Astrocyte (in vitro differentiated cells and primary cell): ENCODE measurements around the gene TTC24. TPM values are rescaled to one million over a fixed set of nuclear protein-coding genes. Genes with fewer than 3 reads are reported as not detected.

Source experiments
- DNase-seq: peaks from one replicate; pipeline ENCODE4 v3.0.0-alpha.2; 2010; ENCODE audit warnings: low read depth
- FAIRE-seq: peaks from 2 replicates; lab custom pipeline; 2011; peaks lifted over from hg19 to GRCh38; lab: Jason Lieb, UNC
- H2AFZ ChIP-seq: 2 replicates; pipeline ENCODE4 v1.6.0; 2012; ENCODE audit warnings: low read depth, low read length, inconsistent platforms
- H3K27ac ChIP-seq: 2 replicates; pipeline ENCODE4 v1.5.1; 2011; ENCODE audit warnings: low read depth, low read length, inconsistent platforms
- H3K27me3 ChIP-seq: 2 replicates; pipeline ENCODE4 v1.6.0; 2011; ENCODE audit warnings: low read length, inconsistent platforms; ENCODE audit not compliant: insufficient read depth
- H3K36me3 ChIP-seq: 2 replicates; pipeline ENCODE4 v1.5.1; 2011; ENCODE audit warnings: low read length, inconsistent platforms; ENCODE audit not compliant: insufficient read depth
- H3K4me1 ChIP-seq: 2 replicates; pipeline ENCODE4 v1.5.1; 2011; ENCODE audit warnings: low read length, inconsistent platforms; ENCODE audit not compliant: insufficient read depth
- H3K4me2 ChIP-seq: 2 replicates; pipeline ENCODE4 v1.6.0; 2012; ENCODE audit warnings: low read length, inconsistent platforms
- H3K4me3 ChIP-seq: 2 replicates; pipeline ENCODE4 v1.5.1; 2011; ENCODE audit warnings: low read depth, mild to moderate bottlenecking, low read length, inconsistent platforms; ENCODE audit not compliant: insufficient read depth
- H3K79me2 ChIP-seq: 2 replicates; pipeline ENCODE4 v1.6.0; 2012; ENCODE audit warnings: mild to moderate bottlenecking, low read length, inconsistent platforms; ENCODE audit not compliant: insufficient read depth
- H3K9ac ChIP-seq: 2 replicates; pipeline ENCODE4 v1.6.0; 2012; ENCODE audit warnings: mild to moderate bottlenecking, low read length, inconsistent platforms
- H3K9me3 ChIP-seq: 2 replicates; pipeline ENCODE4 v1.5.1; 2012; ENCODE audit warnings: low read depth, mild to moderate bottlenecking, low read length, inconsistent platforms; ENCODE audit not compliant: insufficient read depth
- H4K20me1 ChIP-seq: 2 replicates; pipeline ENCODE4 v1.6.0; 2012; ENCODE audit warnings: low read length, inconsistent platforms; ENCODE audit not compliant: insufficient read depth
- H3K27ac Mint-ChIP-seq: one replicate; pipeline ENCODE4 v1.8.0; 2021; ENCODE audit warnings: mild to moderate bottlenecking, mixed read lengths; ENCODE audit not compliant: unreplicated experiment
- H3K27me3 Mint-ChIP-seq: one replicate; pipeline ENCODE4 v1.8.0; 2021; ENCODE audit warnings: low read depth, mixed read lengths; ENCODE audit not compliant: unreplicated experiment
- H3K36me3 Mint-ChIP-seq: one replicate; pipeline ENCODE4 v1.8.0; 2021; ENCODE audit warnings: low read depth, mixed read lengths; ENCODE audit not compliant: unreplicated experiment
- H3K4me1 Mint-ChIP-seq: one replicate; pipeline ENCODE4 v1.8.0; 2021; ENCODE audit warnings: low read depth, mixed read lengths; ENCODE audit not compliant: unreplicated experiment
- H3K4me3 Mint-ChIP-seq: one replicate; pipeline ENCODE4 v1.8.0; 2021; ENCODE audit warnings: mild to moderate bottlenecking, moderate library complexity, mixed read lengths; ENCODE audit not compliant: unreplicated experiment
- H3K9me3 Mint-ChIP-seq: one replicate; pipeline ENCODE4 v1.8.0; 2021; ENCODE audit warnings: mild to moderate bottlenecking, mixed read lengths; ENCODE audit not compliant: unreplicated experiment
- CTCF ChIP-seq: IDR thresholded peaks from 2 replicates; pipeline ENCODE4 v1.5.1; 2011; ENCODE audit warnings: low read depth, mild to moderate bottlenecking, inconsistent platforms, low read length, moderate library complexity; ENCODE audit not compliant: insufficient read depth
- EZH2 ChIP-seq: IDR thresholded peaks from 2 replicates; pipeline ENCODE4 v1.6.1; 2012; ENCODE audit warnings: mild to moderate bottlenecking, low read length, inconsistent platforms; ENCODE audit not compliant: insufficient read depth
- total RNA-seq: library from RNA; stranded (reverse); gene quantifications from 2 replicates; pipeline ENCODE4 v1.2.1, GENCODE V29; 2021

TTC24 gene
- total RNA-seq, 1 donor from 2014 or later, result not detected

DNA sequence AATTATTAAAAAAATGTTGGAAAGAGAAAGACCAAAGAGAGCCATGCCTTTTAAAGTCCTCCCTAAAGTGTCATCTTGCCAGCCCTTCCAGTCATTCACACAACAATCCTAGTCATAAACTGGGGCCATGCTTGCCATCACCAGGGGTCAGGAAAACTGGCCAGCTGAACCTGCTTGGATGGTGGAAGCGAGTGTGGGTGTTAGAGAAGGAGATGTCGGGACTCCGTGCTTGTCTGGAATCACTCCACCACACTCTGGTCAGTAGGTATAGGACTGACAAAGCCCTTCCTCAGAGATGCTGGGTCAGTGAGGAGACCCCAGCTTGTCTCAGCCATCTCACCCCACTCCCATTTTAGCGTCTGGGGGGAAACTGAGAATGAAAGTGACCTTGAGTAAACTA lies 36.4 kb downstream of the TTC24 start:
- Histone ChIP-seq H3K4me3 (no peak overlapping the region), H3K27ac (no peak overlapping the region), H3K27me3 (peaks cover 41% of the 10 kb centered on the region), H3K79me2 (no peaks in the 10 kb centered on the region), H2AFZ (peak overlapping the region; percentile 13), H3K4me2 (peak overlapping the region; percentile 44), H3K9me3 (no peaks in the 10 kb centered on the region), H3K9ac (no peak overlapping the region), H3K36me3 (no peaks in the 10 kb centered on the region), H4K20me1 (no peaks in the 10 kb centered on the region), H3K4me1 (no peaks in the 10 kb centered on the region)
- Mint-ChIP-seq H3K9me3 (no peaks in the 10 kb centered on the region), H3K4me1 (peaks cover 11% of the 10 kb centered on the region), H3K4me3 (no peak overlapping the region), H3K27ac (peak overlapping the region; percentile 34), H3K27me3 (peaks cover 27% of the 10 kb centered on the region), H3K36me3 (no peaks in the 10 kb centered on the region)
- FAIRE-seq (no peak), DNase-seq (no peak)
- no peak for TF ChIP-seq CTCF
- TF ChIP-seq EZH2, result no peak

DNA sequence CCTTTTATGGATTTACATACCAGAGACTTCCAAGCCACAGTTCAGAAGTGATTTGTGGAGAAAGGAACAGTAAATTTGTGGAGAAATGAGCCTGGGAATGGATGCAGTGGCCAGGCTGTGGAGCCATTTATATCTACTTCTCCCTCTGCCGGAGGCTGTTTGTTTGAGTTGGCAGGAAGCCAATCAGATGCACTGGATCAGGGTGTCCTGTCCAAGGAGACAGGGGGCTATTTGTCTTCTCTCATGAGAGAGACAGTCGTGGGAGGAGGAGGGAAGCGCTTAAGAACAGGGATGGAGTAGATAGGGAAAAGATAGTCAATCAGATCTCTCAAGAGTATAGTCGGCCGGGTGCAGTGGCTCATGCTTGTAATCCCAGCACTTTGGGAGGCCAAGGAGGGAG lies 36.9 kb downstream of the TTC24 start:
- peaks cover 11% of the 10 kb centered on the region for H3K4me1 Mint-ChIP-seq
- no peak overlapping the region for H3K4me3 ChIP-seq
- peak overlapping the region; percentile 23 for H3K27ac Mint-ChIP-seq
- H2AFZ ChIP-seq, result peak overlapping the region; percentile 13
- TF ChIP-seq CTCF, result no peak
- no peak for TF ChIP-seq EZH2
- no peak overlapping the region for H3K27ac ChIP-seq
- H3K9me3 ChIP-seq, result no peaks in the 10 kb centered on the region
- no peaks in the 10 kb centered on the region for H4K20me1 ChIP-seq
- H3K36me3 Mint-ChIP-seq, result no peaks in the 10 kb centered on the region
- H3K4me1 ChIP-seq, result no peaks in the 10 kb centered on the region
- no peaks in the 10 kb centered on the region for H3K79me2 ChIP-seq
- H3K4me3 Mint-ChIP-seq, result peak overlapping the region; percentile 66
- no peak overlapping the region for H3K9ac ChIP-seq
- peaks cover 29% of the 10 kb centered on the region for H3K27me3 Mint-ChIP-seq
- peak overlapping the region; percentile 44 for H3K4me2 ChIP-seq
- H3K36me3 ChIP-seq, result no peaks in the 10 kb centered on the region
- H3K9me3 Mint-ChIP-seq, result no peaks in the 10 kb centered on the region
- peaks cover 41% of the 10 kb centered on the region for H3K27me3 ChIP-seq
- FAIRE-seq, result no peak
- peak; percentile 51 for DNase-seq

DNA sequence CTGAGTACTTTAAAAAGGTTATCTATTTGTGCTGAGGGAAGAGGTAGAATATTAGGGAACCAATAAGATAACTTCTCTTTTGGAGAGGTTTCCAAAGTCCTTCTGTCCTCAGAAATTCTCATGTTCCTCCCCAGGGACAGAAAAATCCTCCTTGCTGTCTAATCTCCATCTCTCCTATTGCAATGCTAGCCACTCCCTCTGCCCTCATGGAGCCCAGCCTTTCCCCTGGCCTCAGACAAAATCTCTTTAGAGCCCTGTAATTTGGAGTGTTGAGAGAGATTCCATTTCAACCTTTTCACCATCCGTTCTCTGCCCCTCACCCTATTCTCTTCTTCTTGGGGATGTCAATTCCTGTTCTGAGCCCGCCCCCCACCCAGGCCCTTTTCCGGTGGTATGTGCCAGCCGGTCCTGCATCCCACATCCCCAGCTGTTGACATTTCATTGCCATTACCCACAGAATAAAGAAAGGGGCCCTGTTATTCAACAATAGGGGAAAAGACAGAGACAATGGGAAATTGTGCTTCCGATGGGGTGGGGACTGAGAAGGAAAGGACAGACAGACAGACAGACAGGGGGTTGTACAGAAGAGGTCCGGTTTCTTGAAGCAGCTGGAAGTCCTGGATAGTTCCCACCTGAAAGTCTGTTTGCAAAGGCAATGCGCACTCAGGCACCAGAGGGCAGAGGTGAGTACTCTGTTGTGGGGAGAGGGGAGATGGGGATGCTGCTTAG lies 39.5 kb downstream of the TTC24 start, which contains the start of gene HAPLN2:
Gene HAPLN2, plus strand, starts transcription at position 563 of the 729 bp plus-strand sequence. CDS start 4,076 bp downstream, outside the sequence.
- Mint-ChIP-seq H3K9me3 (no peaks in the 10 kb centered on the region), H3K36me3 (no peaks in the 10 kb centered on the region), H3K4me1 (peaks cover 11% of the 10 kb centered on the region), H3K27ac (no peak within 1 kb of the TSS), H3K4me3 (no peak within 1 kb of the TSS), H3K27me3 (peaks cover 41% of the 10 kb centered on the region)
- Histone ChIP-seq H3K9ac (no peak within 1 kb of the TSS), H3K27ac (no peak within 1 kb of the TSS), H3K9me3 (no peaks in the 10 kb centered on the region), H3K4me3 (no peak within 1 kb of the TSS), H3K4me2 (no peak within 1 kb of the TSS), H3K4me1 (no peaks in the 10 kb centered on the region), H2AFZ (no peak within 1 kb of the TSS), H3K79me2 (no peaks in the 10 kb centered on the region), H3K36me3 (no peaks in the 10 kb centered on the region), H4K20me1 (no peaks in the 10 kb centered on the region), H3K27me3 (peaks cover 47% of the 10 kb centered on the region)
- DNase-seq (no peak), FAIRE-seq (no peak)
- peak; percentile 8 for TF ChIP-seq EZH2
- TF ChIP-seq CTCF, result peak; percentile 23
